Brain microvascular endothelial cell (primary cell): Measurements from ENCODE around the gene LDB2.

Experiments used
- DNase-seq: peaks from one replicate; pipeline ENCODE4 v3.0.0-alpha.2; 2020
- H3K27ac ChIP-seq: fragments of 250-450 bp; sonication (Bioruptor Pico); 2 replicates; pipeline ENCODE4 v1.5.1; 2020; ENCODE audit warnings: mild to moderate bottlenecking, moderate library complexity
- H3K27me3 ChIP-seq: fragments of 250-450 bp; sonication (Bioruptor Pico); replicated peaks from 2 replicates; pipeline ENCODE4 v1.5.1; 2020; ENCODE audit warnings: mild to moderate bottlenecking
- H3K36me3 ChIP-seq: fragments of 250-450 bp; sonication (Bioruptor Pico); replicated peaks from 2 replicates; pipeline ENCODE4 v1.5.1; 2020; ENCODE audit warnings: mild to moderate bottlenecking
- H3K4me3 ChIP-seq: 2 replicates; pipeline ENCODE4 v1.5.1; 2011; ENCODE audit warnings: low read depth, mild to moderate bottlenecking, control low read depth, low read length, moderate library complexity
- CTCF ChIP-seq: IDR thresholded peaks from 2 replicates; pipeline ENCODE4 v1.5.1; 2011; ENCODE audit warnings: low read depth, mild to moderate bottlenecking, moderate library complexity, low read length, control low read depth, inconsistent platforms; ENCODE audit errors: missing control alignments
- in situ Hi-C: cut with HindIII; loops from 2 replicates; pipeline ENCODE4 v1.10.0; 2017; ENCODE audit warnings: low sequenced_read_pairs, low pct_ligation_motif_present

Gene LDB2

GRCh38 chr4:16893141-16893651 lies 5.2 kb downstream of the LDB2 start:
- in situ Hi-C loops, result no loop called here
- H3K27ac ChIP-seq, result no peak overlapping the region
- H3K36me3 ChIP-seq, result no peaks in the 10 kb centered on the region
- no peak for TF ChIP-seq CTCF
- DNase-seq, result no peak
- no peak overlapping the region for H3K4me3 ChIP-seq
- no peaks in the 10 kb centered on the region for H3K27me3 ChIP-seq

GRCh38 chr4:16890651-16891050 lies 7.8 kb downstream of the LDB2 start:
- no peak overlapping the region for H3K4me3 ChIP-seq
- no peak for DNase-seq
- H3K36me3 ChIP-seq, result no peaks in the 10 kb centered on the region
- no peak for TF ChIP-seq CTCF
- no peaks in the 10 kb centered on the region for H3K27me3 ChIP-seq
- H3K27ac ChIP-seq, result no peak overlapping the region
- in situ Hi-C loops, result no loop called here

GRCh38 chr4:16889945-16890344 lies 8.5 kb downstream of the LDB2 start:
- TF ChIP-seq CTCF, result no peak
- no peak overlapping the region for H3K4me3 ChIP-seq
- no peak for DNase-seq
- H3K36me3 ChIP-seq, result no peaks in the 10 kb centered on the region
- no peaks in the 10 kb centered on the region for H3K27me3 ChIP-seq
- in situ Hi-C loops, result no loop called here
- H3K27ac ChIP-seq, result no peak overlapping the region

GRCh38 chr4:16887887-16888286 lies 10.6 kb downstream of the LDB2 start:
- no peak for DNase-seq
- no peaks in the 10 kb centered on the region for H3K27me3 ChIP-seq
- H3K27ac ChIP-seq, result no peak overlapping the region
- H3K36me3 ChIP-seq, result no peaks in the 10 kb centered on the region
- in situ Hi-C loops, result no loop called here
- no peak overlapping the region for H3K4me3 ChIP-seq
- no peak for TF ChIP-seq CTCF

- Histone ChIP-seq H3K27ac (no peak overlapping the region), H3K4me3 (no peak overlapping the region), H3K36me3 (no peaks in the 10 kb centered on the region), H3K27me3 (no peaks in the 10 kb centered on the region)
- in situ Hi-C loops, result no loop called here
- DNase-seq, result no peak
- no peak for TF ChIP-seq CTCF
Observed at GRCh38 chr4:16884673-16885460, 13.6 kb downstream of the LDB2 start.

GRCh38 chr4:16883806-16884205 lies 14.6 kb downstream of the LDB2 start:
- in situ Hi-C loops, result no loop called here
- no peak for TF ChIP-seq CTCF

More at GRCh38 chr4:16883806-16884205, 14.6 kb downstream of the LDB2 start:
- H3K27me3 ChIP-seq, result no peaks in the 10 kb centered on the region
- H3K36me3 ChIP-seq, result no peaks in the 10 kb centered on the region
- no peak overlapping the region for H3K4me3 ChIP-seq
- DNase-seq, result no peak
- H3K27ac ChIP-seq, result no peak overlapping the region
